T-helper 17 cell (primary cell): Measurements from ENCODE around the gene CD37. TPM values are rescaled to one million over a fixed set of nuclear protein-coding genes. Genes with fewer than 3 reads are reported as not detected.
"Not testable (repeated sequence)": the region's sequence is repeated elsewhere in the genome, so short reads cannot be mapped to it uniquely, and the experiment has no call there.

Experiments
- ATAC-seq: fragments of 150-1000 bp; cut with Tn5 transposase; 2 replicates; pipeline ENCODE4 v1.10.0; 2021; ENCODE audit warnings: mild to moderate bottlenecking, moderate library complexity
- DNase-seq, 3 donors: peaks; one replicate each; pipeline versions ENCODE4 v3.0.0 to v3.0.0-alpha.2; 2020 to 2021
- H3K9me3 ChIP-seq: one replicate; pipeline ENCODE4 v1.7.0; 2013; ENCODE audit warnings: low read length, mild to moderate bottlenecking; ENCODE audit not compliant: control insufficient read depth, poor library complexity, severe bottlenecking
- H3K27ac Mint-ChIP-seq: one replicate; pipeline ENCODE4 v1.8.0; 2022; ENCODE audit warnings: mild to moderate bottlenecking, moderate library complexity, mixed read lengths
- H3K27me3 Mint-ChIP-seq: one replicate; pipeline ENCODE4 v1.8.0; 2022; ENCODE audit warnings: mixed read lengths
- H3K36me3 Mint-ChIP-seq: one replicate; pipeline ENCODE4 v1.8.0; 2022; ENCODE audit warnings: low read depth, mixed read lengths
- H3K4me1 Mint-ChIP-seq: one replicate; pipeline ENCODE4 v1.8.0; 2022; ENCODE audit warnings: mild to moderate bottlenecking, mixed read lengths
- H3K4me3 Mint-ChIP-seq: one replicate; pipeline ENCODE4 v1.8.0; 2022; ENCODE audit warnings: mild to moderate bottlenecking, moderate library complexity, mixed read lengths
- total RNA-seq, 4 donors: library from RNA in 2 of 4; stranded (reverse) in 2 of 4; gene quantifications; one replicate each; pipeline ENCODE4 v1.2.3 and lab custom pipeline; 2022 to 2026

The CD37 gene
- total RNA-seq, 2 donors from 2014 or later = 288 to 373 TPM

- H3K36me3 Mint-ChIP-seq = peaks cover 6% of the 10 kb centered on the region
- peaks cover 20% of the 10 kb centered on the region for H3K4me1 Mint-ChIP-seq
- H3K4me3 Mint-ChIP-seq = no peak overlapping the region
- H3K27ac Mint-ChIP-seq = no peak overlapping the region
- ATAC-seq (no peak), DNase-seq (no peak)
- H3K9me3 ChIP-seq = no peaks in the 10 kb centered on the region
- no peaks in the 10 kb centered on the region for H3K27me3 Mint-ChIP-seq
Measured at GRCh38 chr19:49362929-49363267, 27.7 kb downstream of the CD37 start.

GRCh38 chr19:49363268-49364082, 28.3 kb downstream of the CD37 start, which contains the start of gene DKKL1:
DKKL1 (plus strand) TSS chr19:49363877; CDS start chr19:49363999, 122 bp downstream.
- ATAC-seq (peak; percentile 88), DNase-seq (peak; percentile 42 to 63 (median 48))
- H3K9me3 ChIP-seq = no peaks in the 10 kb centered on the region
- Mint-ChIP-seq H3K4me3 (no peak within 1 kb of the TSS), H3K27me3 (no peaks in the 10 kb centered on the region), H3K27ac (no peak within 1 kb of the TSS), H3K36me3 (peaks cover 6% of the 10 kb centered on the region), H3K4me1 (peaks cover 20% of the 10 kb centered on the region)

- Mint-ChIP-seq H3K36me3 (peaks cover 6% of the 10 kb centered on the region), H3K27ac (no peak overlapping the region), H3K27me3 (no peaks in the 10 kb centered on the region), H3K4me1 (peaks cover 20% of the 10 kb centered on the region), H3K4me3 (no peak overlapping the region)
- ATAC-seq (no peak), DNase-seq (no peak)
- peaks cover 7% of the 10 kb centered on the region for H3K9me3 ChIP-seq
Measured at GRCh38 chr19:49364083-49364737, 29.0 kb downstream of the CD37 start.

GRCh38 chr19:49366110-49366509, 30.9 kb downstream of the CD37 start:
- DNase-seq (no peak), ATAC-seq (no peak)
- peaks cover 7% of the 10 kb centered on the region for H3K9me3 ChIP-seq
- H3K4me1 Mint-ChIP-seq = peaks cover 10% of the 10 kb centered on the region
- H3K4me3 Mint-ChIP-seq = no peak overlapping the region
- H3K36me3 Mint-ChIP-seq = peaks cover 4% of the 10 kb centered on the region
- no peak overlapping the region for H3K27ac Mint-ChIP-seq
- peaks cover 5% of the 10 kb centered on the region for H3K27me3 Mint-ChIP-seq

GRCh38 chr19:49368711-49369358, 33.6 kb downstream of the CD37 start:
- Mint-ChIP-seq H3K27me3 (peaks cover 5% of the 10 kb centered on the region), H3K27ac (no peak overlapping the region), H3K4me1 (peaks cover 3% of the 10 kb centered on the region), H3K36me3 (peaks cover 4% of the 10 kb centered on the region), H3K4me3 (no peak overlapping the region)
- DNase-seq (no peak), ATAC-seq (no peak)
- peaks cover 7% of the 10 kb centered on the region for H3K9me3 ChIP-seq

- peaks cover 3% of the 10 kb centered on the region for H3K4me1 Mint-ChIP-seq
- no peak overlapping the region for H3K27ac Mint-ChIP-seq
- H3K4me3 Mint-ChIP-seq = no peak overlapping the region
- H3K36me3 Mint-ChIP-seq = no peaks in the 10 kb centered on the region
- peaks cover 20% of the 10 kb centered on the region for H3K27me3 Mint-ChIP-seq
- H3K9me3 ChIP-seq = peaks cover 7% of the 10 kb centered on the region
- no peak for DNase-seq
- ATAC-seq = no peak
Measured at GRCh38 chr19:49371184-49371583, 36.0 kb downstream of the CD37 start.

- not testable (repeated sequence) for H3K36me3 Mint-ChIP-seq, H3K4me1 Mint-ChIP-seq, H3K4me3 Mint-ChIP-seq, H3K27ac Mint-ChIP-seq, DNase-seq, ATAC-seq, H3K9me3 ChIP-seq
- peaks cover 30% of the 10 kb centered on the region for H3K27me3 Mint-ChIP-seq
Measured at GRCh38 chr19:49373174-49373573, 38.0 kb downstream of the CD37 start.

- H3K9me3 ChIP-seq = no peaks in the 10 kb centered on the region
- Mint-ChIP-seq H3K27ac (peak overlapping the region; percentile 27), H3K27me3 (peaks cover 30% of the 10 kb centered on the region), H3K36me3 (no peaks in the 10 kb centered on the region), H3K4me1 (peaks cover 5% of the 10 kb centered on the region), H3K4me3 (no peak overlapping the region)
- DNase-seq = no peak
- ATAC-seq = no peak
Measured at GRCh38 chr19:49374665-49375434, 39.6 kb downstream of the CD37 start.

- Mint-ChIP-seq H3K4me3 (no peak overlapping the region), H3K36me3 (no peaks in the 10 kb centered on the region), H3K27ac (no peak overlapping the region), H3K27me3 (peaks cover 30% of the 10 kb centered on the region), H3K4me1 (peaks cover 5% of the 10 kb centered on the region)
- DNase-seq = no peak
- H3K9me3 ChIP-seq = no peaks in the 10 kb centered on the region
- ATAC-seq = no peak
Measured at GRCh38 chr19:49378512-49378911, 43.3 kb downstream of the CD37 start.

GRCh38 chr19:49380391-49380790, 45.2 kb downstream of the CD37 start:
- H3K36me3 Mint-ChIP-seq = no peaks in the 10 kb centered on the region
- H3K4me1 Mint-ChIP-seq = peaks cover 5% of the 10 kb centered on the region
- DNase-seq (no peak), ATAC-seq (no peak)
- H3K27ac Mint-ChIP-seq = no peak overlapping the region
- no peak overlapping the region for H3K4me3 Mint-ChIP-seq
- H3K27me3 Mint-ChIP-seq = peaks cover 24% of the 10 kb centered on the region
- H3K9me3 ChIP-seq = no peaks in the 10 kb centered on the region

GRCh38 chr19:49382639-49383038, 47.4 kb downstream of the CD37 start:
- ATAC-seq = no peak
- Mint-ChIP-seq H3K36me3 (no peaks in the 10 kb centered on the region), H3K4me3 (no peak overlapping the region)

GRCh38 chr19:49383599-49383998, 48.4 kb downstream of the CD37 start:
- Mint-ChIP-seq H3K27me3 (peaks cover 6% of the 10 kb centered on the region), H3K36me3 (no peaks in the 10 kb centered on the region), H3K4me3 (no peak overlapping the region), H3K4me1 (peaks cover under 1% of the 10 kb centered on the region), H3K27ac (no peak overlapping the region)
- no peak for DNase-seq
- no peak for ATAC-seq
- no peaks in the 10 kb centered on the region for H3K9me3 ChIP-seq

More at GRCh38 chr19:49382639-49383038, 47.4 kb downstream of the CD37 start:
- H3K27me3 Mint-ChIP-seq = peaks cover 6% of the 10 kb centered on the region
- H3K4me1 Mint-ChIP-seq = no peaks in the 10 kb centered on the region
- H3K9me3 ChIP-seq = no peaks in the 10 kb centered on the region
- no peak for DNase-seq
- no peak overlapping the region for H3K27ac Mint-ChIP-seq

- Mint-ChIP-seq H3K36me3 (no peaks in the 10 kb centered on the region), H3K4me1 (peaks cover 11% of the 10 kb centered on the region), H3K27me3 (no peaks in the 10 kb centered on the region), H3K27ac (peak within 1 kb of the TSS; percentile 17), H3K4me3 (peak within 1 kb of the TSS; percentile 41)
- H3K9me3 ChIP-seq = no peaks in the 10 kb centered on the region
- DNase-seq (peak; percentile 65 to 77 (median 76)), ATAC-seq (peak; percentile 74)
Measured at GRCh38 chr19:49387936-49388372, 52.7 kb downstream of the CD37 start, which contains the start of gene KASH5. KASH5 (plus strand) TSS chr19:49388249; CDS start chr19:49390884, 2,635 bp downstream.
